NT2/D1 (cell line): ENCODE measurements around the gene CD248.

Experiments used
- SUZ12 ChIP-seq: IDR thresholded peaks from 2 replicates; pipeline ENCODE4 v1.6.1; 2011; ENCODE audit not compliant: insufficient read length, insufficient read depth; ENCODE audit errors: extremely low read depth
- YY1 ChIP-seq: IDR thresholded peaks from 2 replicates; pipeline ENCODE4 v1.6.1; 2011; ENCODE audit not compliant: insufficient read length, insufficient read depth
- ZNF274 ChIP-seq: IDR thresholded peaks from 2 replicates; pipeline ENCODE4 v1.6.1; 2011; ENCODE audit warnings: mild to moderate bottlenecking, low read depth, low read length

GRCh38 chr11:66363187-66363601 is 46.4 kb upstream of the CD248 start:
- TF ChIP-seq YY1: no peak
- TF ChIP-seq ZNF274: no peak
- no peak for TF ChIP-seq SUZ12
